ENCODE results near the gene HIGD2A.

Gene HIGD2A

GRCh38 chr5:176418251-176418650 is 29.7 kb downstream of the HIGD2A start:
- DNase-seq = no peak

- DNase-seq = no peak
Observed at GRCh38 chr5:176420086-176420485, 31.5 kb downstream of the HIGD2A start.

- no peak for DNase-seq
Observed at GRCh38 chr5:176420972-176421544, 32.5 kb downstream of the HIGD2A start.

GRCh38 chr5:176424181-176424580 is 35.6 kb downstream of the HIGD2A start:
- DNase-seq = no peak

GRCh38 chr5:176425138-176425537 is 36.6 kb downstream of the HIGD2A start:
- no peak for DNase-seq

DNA sequence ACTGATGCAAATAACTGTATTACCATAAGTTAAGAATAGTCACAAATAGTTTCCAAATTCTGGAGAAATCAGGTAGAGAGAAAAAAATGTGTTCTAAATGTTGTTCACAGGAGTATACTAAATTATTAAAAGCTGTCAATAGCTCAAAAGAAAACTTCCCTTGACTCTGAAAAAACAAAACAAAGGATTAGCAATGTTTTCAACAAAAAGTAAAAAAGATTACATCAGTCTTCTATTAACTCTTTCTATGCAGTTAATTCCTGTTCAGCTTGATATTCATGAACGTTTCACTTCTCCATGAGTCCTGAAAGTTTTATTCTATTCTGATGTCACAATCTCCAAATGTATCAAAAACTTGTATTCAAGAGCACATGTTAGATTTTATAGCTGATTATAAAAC is 37.2 kb downstream of the HIGD2A start:
- no peak for DNase-seq

- DNase-seq = no peak
Observed at GRCh38 chr5:176426876-176427275, 38.3 kb downstream of the HIGD2A start.

GRCh38 chr5:176427971-176428370 is 39.4 kb downstream of the HIGD2A start:
- no peak for DNase-seq

GRCh38 chr5:176429972-176430371 is 41.4 kb downstream of the HIGD2A start:
- DNase-seq = no peak

GRCh38 chr5:176432707-176433106 is 44.2 kb downstream of the HIGD2A start:
- DNase-seq = no peak

GRCh38 chr5:176436656-176437055 is 48.1 kb downstream of the HIGD2A start:
- DNase-seq = no peak

DNA sequence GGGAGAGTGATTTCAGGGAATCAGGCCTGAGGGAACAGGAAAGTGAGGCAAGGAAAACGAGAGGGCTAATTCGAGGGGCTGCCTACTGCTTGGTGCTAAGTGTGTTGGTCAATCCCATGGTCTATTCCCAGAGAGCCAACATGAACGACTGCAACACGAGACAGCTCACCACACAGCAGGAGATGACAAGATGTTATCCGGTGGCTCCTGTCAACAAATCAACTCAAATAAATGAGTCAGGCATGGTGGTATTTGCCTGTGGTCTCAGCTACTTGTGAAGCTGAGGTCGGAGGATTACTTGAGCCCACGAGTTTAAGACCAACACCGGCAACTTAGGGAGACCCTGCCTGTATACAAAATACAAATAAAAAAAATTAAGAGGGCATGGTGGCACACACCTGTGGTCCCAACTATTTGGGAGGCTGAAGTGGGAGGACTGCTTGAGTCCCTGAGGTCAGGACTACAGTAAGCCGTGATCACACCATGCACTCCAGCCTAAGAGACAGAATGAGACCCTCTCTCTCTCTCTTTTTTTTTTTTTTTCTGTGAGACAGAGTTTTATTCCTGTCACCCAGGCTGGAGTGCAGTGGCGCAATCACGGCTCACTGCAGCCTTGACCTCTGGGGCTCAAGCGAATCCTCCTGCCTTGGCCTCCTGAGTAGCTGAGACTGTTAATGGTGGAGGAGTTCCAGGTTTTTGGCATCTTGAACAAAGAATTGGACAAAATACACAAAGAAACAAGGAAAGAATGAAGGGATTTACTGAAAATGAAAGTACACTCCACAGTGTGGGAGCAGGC is 50.6 kb downstream of the HIGD2A start:
- DNase-seq = no peak
